A549 treated with AZD9567 at 1 μM for 4 hours (cell line): Measurements from ENCODE around the gene OSBP2. TPM values are rescaled to one million over a fixed set of nuclear protein-coding genes. Genes with fewer than 3 reads are reported as not detected.

Experiments
- total RNA-seq: library from RNA; stranded (reverse); fragments of 200-300 nt; extraction: Qiagen RNA extraction; gene quantifications from 5 replicates; pipeline ENCODE4 v1.2.3, GENCODE V29; 2022; ENCODE audit not compliant: insufficient read depth

Gene OSBP2, protein sequence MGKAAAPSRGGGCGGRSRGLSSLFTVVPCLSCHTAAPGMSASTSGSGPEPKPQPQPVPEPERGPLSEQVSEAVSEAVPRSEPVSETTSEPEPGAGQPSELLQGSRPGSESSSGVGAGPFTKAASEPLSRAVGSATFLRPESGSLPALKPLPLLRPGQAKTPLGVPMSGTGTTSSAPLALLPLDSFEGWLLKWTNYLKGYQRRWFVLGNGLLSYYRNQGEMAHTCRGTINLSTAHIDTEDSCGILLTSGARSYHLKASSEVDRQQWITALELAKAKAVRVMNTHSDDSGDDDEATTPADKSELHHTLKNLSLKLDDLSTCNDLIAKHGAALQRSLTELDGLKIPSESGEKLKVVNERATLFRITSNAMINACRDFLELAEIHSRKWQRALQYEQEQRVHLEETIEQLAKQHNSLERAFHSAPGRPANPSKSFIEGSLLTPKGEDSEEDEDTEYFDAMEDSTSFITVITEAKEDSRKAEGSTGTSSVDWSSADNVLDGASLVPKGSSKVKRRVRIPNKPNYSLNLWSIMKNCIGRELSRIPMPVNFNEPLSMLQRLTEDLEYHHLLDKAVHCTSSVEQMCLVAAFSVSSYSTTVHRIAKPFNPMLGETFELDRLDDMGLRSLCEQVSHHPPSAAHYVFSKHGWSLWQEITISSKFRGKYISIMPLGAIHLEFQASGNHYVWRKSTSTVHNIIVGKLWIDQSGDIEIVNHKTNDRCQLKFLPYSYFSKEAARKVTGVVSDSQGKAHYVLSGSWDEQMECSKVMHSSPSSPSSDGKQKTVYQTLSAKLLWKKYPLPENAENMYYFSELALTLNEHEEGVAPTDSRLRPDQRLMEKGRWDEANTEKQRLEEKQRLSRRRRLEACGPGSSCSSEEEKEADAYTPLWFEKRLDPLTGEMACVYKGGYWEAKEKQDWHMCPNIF
- 5.3 to 9.5 TPM (median 8.5 TPM) in 5 replicates for total RNA-seq

GRCh38 chr22:30694640-30695350 lies at the start of gene OSBP2:
Gene OSBP2, plus strand, starts transcription at chr22:30694874. Its CDS starts 36 bp downstream, at chr22:30694910.

DNA sequence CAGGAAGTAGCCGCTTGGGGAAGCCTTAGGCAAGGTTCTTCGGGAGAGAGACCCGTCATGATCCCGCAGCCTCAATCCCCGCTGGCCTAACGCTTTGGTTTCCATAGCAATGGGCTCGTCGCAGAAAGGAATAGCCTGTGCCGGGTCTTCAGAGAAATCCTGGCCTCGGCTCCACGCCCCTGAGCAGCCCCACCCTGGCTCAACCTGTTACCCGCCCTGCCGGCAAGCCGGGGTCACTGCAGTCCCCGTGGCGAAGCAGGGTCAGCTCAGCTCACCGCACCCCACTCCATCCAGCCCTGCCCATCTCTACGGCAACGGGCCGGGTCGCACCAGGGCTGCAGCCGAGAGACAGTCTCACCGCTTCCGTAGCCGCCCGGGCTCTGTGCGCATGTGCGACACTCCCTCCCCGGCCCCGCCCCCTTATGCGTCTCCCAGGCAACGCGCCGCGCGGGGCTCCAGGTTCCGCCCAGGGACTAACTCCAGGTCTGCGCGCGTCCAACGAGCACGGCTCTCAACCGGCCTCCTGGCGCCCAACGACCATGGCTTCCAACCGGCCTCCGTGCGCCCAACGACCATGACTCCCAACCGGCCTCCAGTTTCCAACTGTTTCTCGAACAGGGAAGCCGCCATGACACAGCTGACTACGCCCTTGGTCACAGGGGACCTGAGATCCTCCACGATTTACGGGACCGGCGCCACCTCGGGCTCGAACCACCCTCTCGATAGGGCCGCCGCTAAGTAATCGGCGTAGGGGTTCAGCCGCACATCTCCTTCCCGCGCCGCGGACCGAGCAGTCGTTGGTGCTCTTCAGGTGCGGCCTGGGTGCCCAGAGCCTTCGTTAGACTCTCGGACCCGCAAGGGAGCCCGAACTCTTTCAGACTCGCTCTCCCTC lies 26.9 kb upstream of the OSBP2 start, which contains the start of gene DUSP18:
TSS of gene DUSP18 (minus strand) at position 382 of the 892 bp plus-strand sequence. CDS start 3,872 bp downstream, outside the sequence.

Other genes with a start within 250 kb of the OSBP2 start
- gene SEC14L3, start 222.9 kb upstream of the OSBP2 start, total RNA-seq: not detected in 5 replicates
- gene SEC14L4, start 189.2 kb upstream of the OSBP2 start, total RNA-seq: 4.9 to 6.1 TPM (median 5.5 TPM) in 5 replicates
- not detected in 5 replicates for gene SEC14L6, start 148.1 kb upstream of the OSBP2 start, total RNA-seq
- 6.2 to 8.1 TPM (median 7.0 TPM) in 5 replicates for gene GAL3ST1, start 120.2 kb upstream of the OSBP2 start, total RNA-seq
- 100 to 140 TPM (median 106 TPM) in 5 replicates for gene PES1, start 103.0 kb upstream of the OSBP2 start, total RNA-seq
- 4.1 to 5.1 TPM (median 4.5 TPM) in 5 replicates for gene TCN2, start 87.7 kb upstream of the OSBP2 start, total RNA-seq
- gene SLC35E4, start 59.1 kb upstream of the OSBP2 start, total RNA-seq: 5.3 to 7.7 TPM (median 7.1 TPM) in 5 replicates
- gene DUSP18, start 27.0 kb upstream of the OSBP2 start, total RNA-seq: 4.5 to 7.7 TPM (median 5.3 TPM) in 5 replicates